ENCODE measurements around the gene RPAP2. TPM values are rescaled to one million over a fixed set of nuclear protein-coding genes. Genes with fewer than 3 reads are reported as not detected.

The RPAP2 gene
- total and polyA plus RNA-seq, 2 of the 8 experiments (the other 6 are each of a cell fraction or from before 2014, with no cell fraction given): 7.9 to 28.4 TPM

- TF ChIP-seq CHD1 (IDR thresholded peaks at IDR 0.05; ENCODE audit: low read depth, low read length): no peak
- TF ChIP-seq POLR2A (IDR thresholded peaks at IDR 0.05; ENCODE audit: control extremely low read depth in 1 of 2, low read depth in 2 of 2, low read length in 2 of 2): no peak
- no peak for TF ChIP-seq RXRA (IDR thresholded peaks at IDR 0.05; ENCODE audit: insufficient read depth, low read depth, low read length)
These were observed 99.7 kb downstream of the RPAP2 start (continued) for GRCh38 chr1:92398519-92398918.

All from H1 (cell line).